HG02610 (cell line): Measurements from ENCODE around the gene MFRP.

Source experiments
- ATAC-seq: cut with Tn5 transposase; IDR thresholded peaks from one replicate; pipeline ENCODE4 v1.9.1; 2021; ENCODE audit warnings: mild to moderate bottlenecking, moderate library complexity; ENCODE audit not compliant: unreplicated experiment

MFRP gene

DNA sequence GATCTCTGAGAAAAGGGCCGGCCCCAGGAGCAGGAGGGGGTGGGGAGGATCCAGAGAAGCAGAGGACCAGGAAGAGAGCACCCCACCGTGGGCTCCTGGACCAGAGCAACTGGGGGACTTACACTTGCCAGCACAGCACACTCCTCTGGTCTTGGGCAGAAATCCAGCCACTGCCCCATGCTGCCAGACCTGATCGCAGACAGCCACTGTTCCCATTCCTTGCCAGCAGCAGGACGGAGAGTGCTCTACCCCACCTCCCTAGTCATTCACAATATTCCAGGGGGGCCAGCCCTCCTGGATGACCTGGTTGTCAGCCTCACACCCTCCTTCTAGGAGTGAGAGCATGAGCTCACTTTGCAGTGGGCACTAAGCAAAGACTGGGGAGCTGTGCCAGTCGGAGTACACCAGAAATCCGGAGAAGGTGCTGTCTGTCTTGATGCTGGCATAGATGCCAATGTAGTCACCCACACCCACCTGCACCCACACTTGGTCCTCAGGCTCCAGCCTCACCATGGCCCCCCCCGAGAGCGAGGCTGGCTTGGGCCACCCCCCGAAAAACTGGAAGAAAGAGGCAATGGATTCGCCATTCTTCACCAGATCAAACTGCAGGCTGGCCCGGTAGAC is 7.4 kb downstream of the MFRP start:
- ATAC-seq = no peak

DNA sequence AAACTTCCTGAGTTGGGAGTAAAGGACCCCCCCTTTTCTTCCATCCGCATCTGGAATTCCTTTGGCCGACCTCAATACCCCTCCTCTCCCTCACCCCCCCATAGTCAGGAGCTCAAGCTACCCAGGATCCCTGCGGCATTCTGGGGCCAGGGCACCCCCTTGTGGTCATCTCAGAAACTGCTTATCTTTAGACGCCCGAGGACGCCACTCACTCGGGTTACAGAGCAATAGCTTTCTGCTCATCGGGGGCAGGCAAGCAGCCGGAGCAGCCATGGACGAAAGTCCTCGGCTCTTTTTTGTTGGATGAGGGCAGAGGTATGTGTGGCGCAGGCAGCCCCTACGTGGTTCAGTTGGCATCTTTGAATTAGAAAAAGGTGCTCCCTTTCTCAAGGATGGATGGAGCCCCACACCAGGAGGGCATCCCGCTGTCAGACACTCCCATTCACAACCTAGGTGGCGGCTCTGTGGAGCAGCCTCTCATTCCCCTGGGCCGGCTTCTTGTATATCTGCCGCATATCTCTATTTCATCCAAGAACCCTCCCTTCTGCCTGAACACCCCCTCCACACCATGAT is 8.1 kb downstream of the MFRP start:
- ATAC-seq = no peak

DNA sequence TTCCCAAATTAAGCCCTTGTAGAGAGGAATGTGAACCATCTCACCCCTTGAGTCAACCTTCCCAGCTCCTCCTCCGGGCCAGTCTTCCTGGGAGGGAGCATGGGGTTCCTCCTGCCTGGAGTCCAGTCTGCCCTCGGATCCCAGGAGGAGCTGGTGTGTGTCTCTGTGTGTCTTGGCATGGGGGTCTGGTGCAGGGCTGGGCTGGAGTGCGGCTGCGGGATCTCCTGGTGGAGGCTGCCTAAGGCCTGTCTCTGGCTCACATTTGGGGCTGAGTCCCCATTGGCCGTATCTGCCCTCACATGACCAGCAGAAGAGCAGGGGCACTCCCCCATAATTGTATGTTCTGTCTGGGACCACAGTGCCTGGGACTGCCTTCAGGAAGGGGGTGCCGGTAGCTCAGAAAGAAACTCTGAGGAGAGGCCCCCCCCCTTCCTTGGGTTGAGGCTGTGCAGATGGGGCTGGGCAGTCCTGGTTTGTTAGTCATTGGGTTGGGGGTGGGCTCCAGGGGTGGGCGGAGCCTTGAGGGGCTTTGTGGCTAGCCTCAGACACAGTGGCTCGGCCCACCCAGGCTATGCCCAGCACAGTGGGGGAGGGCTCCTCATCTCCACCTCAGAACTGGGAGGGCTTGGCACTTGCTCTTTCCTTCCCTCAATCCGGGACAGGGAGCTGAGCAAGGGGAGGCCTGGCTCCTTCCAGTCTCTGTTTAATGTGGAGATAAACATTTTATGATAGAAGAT is 8.8 kb downstream of the MFRP start:
- no peak for ATAC-seq

DNA sequence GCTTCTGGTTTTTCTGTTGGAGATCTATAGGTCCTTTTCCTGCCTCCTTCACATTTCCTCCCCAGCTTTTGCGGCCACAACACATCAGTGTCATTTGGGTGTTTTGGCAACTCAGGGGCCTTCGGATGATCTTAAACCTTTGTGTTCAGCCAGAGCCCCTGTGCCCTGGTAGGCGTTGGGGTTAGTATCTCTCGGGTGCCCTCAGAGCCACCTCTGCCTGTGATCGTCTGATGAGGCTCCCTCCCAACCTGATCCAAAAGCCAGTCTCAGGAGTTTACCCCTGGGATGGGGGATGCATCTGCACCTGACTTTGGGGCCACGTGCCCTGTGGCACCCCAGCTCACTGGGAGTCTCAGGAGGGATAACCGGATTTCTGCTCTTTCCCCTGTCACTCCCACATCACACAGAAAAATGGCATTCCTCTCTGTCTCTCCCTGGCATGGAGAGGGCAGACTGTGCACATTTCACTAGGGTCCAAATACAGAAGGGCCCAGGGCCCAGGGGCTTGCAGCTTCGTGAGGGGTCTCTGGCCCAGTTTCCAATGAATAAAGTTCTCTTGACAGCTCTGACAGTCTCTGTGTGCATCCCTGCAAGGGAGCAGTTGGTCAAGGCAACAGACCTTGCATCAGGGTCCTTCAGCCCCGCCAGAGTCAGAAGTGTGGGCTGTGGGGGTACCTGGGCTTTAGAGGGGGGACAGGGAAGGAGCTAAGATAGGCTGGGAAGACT is 9.6 kb downstream of the MFRP start:
- no peak for ATAC-seq

DNA sequence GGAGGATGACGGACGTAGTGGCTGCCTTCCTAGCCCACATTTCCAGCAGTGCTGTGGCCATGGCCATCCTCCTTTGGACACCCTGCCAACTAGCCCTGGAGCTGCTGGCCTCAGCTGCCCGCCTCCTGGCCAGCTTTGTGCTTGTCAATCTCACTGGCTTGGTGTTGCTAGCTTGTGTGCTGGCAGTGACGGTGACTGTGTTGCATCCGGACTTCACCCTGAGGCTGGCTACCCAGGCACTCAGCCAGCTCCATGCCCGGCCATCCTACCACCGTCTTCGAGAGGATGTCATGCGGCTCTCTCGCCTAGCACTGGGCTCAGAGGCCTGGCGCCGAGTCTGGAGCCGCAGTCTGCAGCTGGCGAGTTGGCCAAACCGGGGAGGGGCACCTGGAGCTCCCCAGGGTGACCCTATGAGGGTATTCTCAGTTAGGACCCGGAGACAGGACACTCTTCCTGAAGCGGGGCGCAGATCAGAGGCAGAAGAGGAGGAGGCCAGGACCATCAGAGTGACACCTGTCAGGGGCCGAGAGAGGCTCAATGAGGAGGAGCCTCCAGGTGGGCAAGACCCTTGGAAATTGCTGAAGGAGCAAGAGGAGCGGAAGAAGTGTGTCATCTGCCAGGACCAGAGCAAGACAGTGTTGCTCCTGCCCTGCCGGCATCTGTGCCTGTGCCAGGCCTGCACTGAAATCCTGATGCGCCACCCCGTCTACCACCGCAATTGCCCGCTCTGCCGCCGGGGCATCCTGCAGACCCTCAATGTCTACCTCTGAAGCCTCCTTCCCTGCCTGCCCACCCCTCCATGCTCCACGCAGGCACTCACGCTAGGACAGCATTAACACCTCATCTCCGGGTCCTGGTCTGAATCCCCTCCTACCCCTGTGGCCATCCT is 10.6 kb downstream of the MFRP start:
- no peak for ATAC-seq

DNA sequence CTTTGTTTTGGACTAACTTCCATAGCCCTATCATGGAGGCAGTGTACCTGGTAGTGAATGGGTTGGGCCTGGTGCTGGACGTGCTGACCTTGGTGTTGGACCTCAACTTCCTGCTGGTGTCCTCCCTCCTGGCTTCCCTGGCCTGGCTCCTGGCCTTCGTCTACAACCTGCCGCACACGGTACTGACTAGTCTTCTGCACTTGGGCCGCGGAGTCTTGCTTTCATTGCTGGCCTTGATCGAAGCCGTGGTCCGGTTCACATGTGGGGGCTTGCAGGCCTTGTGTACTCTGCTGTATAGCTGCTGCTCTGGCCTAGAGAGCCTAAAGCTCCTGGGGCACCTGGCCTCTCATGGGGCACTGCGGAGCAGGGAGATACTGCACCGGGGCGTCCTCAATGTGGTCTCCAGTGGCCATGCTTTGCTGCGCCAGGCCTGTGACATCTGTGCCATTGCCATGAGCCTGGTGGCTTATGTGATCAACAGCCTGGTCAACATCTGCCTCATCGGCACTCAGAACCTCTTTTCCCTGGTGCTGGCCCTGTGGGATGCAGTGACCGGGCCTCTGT is 11.3 kb downstream of the MFRP start:
- ATAC-seq = no peak

DNA sequence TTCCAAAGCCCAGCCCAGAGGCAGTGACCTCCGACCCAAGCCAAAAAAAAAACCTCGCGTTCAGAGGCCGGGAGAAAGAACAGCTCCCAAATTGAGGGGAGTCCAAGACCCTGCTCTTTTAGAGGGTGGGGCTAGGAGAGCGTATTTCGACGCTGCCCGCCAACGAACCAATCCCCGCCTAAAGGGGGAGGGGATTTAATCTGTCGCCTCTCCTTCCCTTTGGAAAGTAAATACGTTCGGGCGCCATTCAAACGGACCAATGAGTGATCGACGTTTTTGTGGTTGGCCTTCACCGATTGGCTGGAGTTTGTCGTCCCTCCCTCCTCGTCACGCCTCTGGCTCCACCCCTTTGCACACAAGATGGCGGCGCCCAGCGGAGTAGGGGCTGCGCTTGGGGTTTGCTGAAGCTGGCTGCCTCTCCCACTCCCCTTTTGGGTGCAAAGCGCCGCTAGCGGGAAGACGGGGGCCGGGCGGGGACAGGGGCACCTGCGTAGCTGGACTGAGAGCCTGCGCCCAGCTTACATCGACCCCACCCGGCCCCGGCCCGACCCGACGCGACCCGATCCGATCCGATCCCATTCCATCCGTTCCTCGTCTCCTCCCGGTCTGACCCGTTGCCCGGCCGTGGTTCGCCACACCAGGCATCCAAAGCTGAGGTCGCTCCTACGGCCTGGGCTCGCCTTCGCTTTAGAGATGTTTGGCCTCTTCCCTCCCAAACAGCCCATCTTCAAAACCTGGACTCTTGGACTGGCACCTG is 12.2 kb downstream of the MFRP start, which contains the start of gene RNF26:
TSS of gene RNF26 (plus strand) at position 354 of the 757 bp plus-strand sequence. CDS start 596 bp downstream, outside the sequence.
- ATAC-seq = peak; percentile 94

DNA sequence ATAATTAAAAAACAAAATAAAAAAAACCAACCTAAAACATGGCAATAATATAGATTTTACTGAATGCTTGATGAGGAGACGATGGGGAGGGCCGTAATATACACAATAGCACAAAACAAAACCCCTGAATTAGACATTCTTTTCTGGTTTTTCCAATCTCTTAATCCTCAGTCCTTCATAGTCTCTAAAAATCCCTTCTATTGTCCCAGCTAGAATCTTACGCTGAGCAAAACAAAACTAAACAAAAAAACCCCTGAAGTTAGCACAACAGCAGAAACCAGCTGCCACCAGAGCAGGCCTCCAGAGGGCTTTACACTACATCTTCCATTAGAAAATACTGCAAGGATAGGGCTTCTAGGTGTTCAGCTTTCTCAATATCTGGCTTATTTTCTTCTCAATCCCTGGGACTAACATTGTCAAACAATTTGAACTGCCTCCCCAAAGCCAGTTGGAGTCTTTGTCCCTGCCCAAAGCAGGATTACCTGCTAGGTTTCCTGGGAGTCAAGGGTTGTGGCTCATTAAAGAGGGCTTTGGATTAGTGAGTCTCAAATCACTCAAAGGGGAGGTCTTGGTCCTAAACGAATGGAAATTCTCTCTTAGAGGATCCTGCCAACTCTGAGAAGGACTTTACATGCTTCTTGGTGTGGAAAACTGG is 14.3 kb downstream of the MFRP start:
- no peak for ATAC-seq

DNA sequence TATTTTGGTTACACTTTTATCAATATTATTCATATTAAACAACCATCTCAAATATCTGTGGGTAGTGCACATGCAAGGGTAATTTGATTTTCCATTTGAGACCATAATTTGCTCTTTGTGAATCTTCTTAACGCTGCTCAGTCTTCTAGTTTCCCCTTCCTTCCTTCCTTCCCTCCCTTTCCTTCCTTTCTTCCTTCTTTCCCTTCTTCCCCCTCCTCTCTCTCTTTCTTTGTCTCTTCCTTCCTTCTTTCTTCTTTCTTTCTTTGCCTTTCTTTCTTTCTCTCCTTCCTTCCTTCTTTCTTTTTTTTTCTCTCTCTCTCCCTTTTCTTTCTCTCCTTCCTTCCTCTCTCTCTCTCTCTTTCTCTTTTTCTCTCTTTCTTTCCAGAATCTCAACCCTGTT is 16.3 kb downstream of the MFRP start:
- ATAC-seq = no peak

DNA sequence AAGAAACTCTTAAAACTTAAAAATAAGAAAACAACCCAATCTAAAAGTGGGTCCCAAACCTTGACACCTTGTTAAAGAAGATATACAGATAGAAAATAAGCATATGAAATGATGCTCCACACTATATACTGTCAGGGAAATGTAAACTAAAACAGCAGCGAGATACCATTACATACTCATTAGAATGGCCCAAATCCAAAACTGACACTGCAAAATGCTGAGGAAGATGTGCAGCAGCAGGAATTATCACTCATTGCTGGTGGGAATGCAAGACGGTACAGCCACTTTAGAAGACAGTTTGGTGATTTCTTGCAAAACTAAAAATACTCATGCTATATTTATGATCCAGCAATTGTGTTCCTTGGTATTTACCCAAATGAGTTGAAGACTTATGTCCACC is 17.2 kb downstream of the MFRP start:
- ATAC-seq = no peak

DNA sequence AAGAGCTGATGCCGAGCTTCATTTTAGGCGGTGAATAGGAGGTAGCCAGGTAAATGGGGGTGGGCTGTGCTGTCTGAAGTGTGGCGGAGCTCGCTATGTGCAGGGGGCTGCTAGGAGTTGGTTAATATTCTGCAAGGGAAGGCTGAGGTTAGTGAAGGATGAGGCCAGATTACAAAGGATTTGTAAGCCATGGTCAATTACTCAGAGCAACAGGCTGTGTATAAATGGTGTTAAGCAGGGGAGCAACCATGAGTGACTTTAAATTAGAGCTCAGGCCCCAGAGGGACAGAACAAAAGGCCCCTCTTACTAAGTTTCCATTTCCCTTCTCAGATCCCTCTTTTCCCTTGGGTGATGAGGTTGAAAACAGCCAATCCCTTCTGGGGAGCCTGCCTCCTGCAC is 22.3 kb downstream of the MFRP start:
- ATAC-seq = no peak

DNA sequence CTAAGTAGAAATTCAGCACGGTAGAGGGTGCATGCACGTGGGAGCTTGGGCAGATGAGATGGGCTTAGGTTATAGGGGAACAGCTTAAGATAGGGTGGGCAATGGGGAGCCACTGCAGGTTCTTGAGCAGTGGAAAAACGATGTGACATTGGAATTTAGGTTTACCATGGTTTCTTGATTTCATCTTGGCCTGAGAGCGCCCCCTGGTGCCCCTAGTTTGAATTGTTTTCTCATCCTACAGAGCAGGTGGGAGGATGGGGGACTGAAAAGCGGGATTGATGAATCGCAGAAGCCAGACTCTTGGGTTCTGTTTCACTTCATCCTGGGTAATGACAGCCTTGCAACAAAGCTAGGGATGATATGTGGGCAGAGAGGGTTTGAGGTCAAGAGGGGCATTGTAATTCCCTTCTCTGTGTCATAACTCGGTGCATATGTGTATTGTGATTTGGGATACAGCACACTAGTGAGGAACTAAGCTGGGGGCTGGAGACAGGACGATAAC is 22.9 kb downstream of the MFRP start:
- ATAC-seq = no peak

DNA sequence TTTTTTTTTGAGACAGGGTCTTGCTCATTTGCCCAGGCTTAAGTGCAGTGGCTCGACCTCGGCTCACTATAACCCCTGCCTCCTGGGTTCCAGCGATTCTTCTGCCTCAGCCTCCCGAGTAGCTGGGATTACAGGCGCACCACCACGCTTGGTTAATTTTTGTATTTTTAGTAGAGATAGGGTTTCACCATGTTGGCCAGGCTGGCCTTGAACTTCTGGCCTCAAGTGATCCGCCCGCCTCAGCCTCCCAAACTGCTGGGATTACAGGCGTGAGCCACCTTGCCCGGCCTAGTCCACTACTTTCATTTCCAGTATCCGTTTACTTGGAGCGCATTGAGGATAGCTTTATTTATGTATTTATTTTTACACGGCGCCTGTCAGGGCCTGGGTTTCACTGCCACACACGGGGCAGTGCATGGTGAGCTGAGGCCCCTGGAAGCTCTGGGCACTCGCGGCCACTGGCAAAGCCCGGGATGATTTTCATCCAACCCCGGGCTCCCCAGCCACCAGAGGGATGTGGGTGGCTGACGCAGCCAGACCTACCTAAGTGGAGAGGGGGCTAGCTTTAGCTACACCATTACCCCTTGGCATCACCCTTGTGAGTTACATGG is 23.5 kb downstream of the MFRP start:
- no peak for ATAC-seq

DNA sequence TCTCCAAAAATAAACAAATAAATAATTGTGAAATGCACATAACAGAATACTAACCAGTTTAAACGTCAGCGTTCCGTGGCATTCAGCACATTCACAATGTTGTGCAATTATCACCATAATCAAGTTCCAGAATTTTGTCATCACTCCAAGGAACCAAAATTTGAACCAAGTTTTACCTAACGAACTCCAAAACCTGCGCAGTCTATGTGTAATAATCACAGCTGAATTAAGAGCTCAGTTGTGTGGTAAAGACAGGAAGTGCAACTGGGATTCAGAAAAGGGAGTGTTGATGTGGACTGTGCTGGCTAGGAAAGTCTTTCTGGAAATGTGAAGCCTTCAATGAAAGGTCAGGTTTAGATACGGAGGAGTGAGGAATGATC is 24.2 kb downstream of the MFRP start:
- ATAC-seq = no peak

DNA sequence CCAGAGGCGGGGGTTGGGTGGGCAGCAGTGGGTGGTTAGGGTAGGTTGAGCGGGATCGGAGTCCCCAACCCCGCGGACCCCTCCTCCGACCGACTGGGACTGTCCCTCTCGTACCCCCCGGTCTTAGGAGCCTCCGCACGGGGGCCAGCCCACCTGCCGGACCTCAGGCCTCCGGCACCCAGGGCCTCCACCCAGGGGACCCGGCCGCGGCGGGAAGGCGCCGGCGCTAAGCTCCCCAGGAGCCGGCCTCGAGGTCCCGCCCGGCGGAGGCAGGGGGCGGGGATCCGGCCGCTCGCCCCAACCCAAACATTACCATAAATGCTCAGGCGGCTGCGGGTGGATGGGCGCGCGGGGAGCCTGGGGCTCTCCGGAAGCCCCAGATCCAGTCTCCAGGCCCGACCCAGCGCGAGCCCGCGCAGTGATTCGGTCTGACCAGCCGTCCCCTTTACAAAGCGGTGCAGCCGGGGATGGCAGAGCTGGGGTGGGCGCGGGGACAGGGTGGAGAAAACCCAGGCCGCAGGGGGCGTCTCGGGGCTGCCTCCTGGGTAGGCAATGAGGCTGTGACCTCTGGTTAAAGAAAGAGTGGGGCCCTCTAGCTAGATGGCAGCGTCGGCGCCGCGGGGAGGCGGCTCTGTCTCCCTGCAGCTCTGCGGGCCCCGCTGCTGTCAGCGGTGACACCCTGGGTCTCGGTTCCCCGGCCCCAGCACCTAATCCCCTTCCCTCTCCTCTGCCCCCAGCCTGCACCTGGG is 25.6 kb downstream of the MFRP start:
- peak; percentile 34 for ATAC-seq

DNA sequence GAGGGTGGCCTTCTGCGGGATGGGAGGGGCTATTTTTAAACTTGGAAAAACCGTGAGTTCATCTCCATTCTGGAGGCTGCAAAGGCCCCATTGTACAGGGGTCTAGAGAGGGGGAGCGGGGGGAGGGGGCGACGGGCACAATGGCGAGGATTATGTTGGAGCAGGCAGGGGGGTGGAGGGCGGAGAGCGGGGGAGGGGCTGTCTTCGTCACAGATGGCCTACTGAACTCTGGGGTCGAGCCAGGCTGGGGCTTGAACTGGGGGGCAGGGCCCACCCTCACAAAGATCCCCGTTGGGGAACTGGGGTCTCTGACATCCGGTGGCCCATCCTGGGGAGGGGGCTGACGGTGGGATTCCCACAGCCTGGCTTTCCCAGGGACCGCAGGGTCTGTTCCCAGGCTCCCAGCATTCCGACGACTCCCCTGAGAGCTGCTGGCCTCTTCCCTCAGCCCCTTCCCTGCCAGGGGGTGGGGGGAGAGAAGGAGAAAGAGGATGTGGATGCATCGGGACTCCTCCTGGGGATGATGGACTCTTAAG is 26.2 kb downstream of the MFRP start:
- ATAC-seq = no peak

DNA sequence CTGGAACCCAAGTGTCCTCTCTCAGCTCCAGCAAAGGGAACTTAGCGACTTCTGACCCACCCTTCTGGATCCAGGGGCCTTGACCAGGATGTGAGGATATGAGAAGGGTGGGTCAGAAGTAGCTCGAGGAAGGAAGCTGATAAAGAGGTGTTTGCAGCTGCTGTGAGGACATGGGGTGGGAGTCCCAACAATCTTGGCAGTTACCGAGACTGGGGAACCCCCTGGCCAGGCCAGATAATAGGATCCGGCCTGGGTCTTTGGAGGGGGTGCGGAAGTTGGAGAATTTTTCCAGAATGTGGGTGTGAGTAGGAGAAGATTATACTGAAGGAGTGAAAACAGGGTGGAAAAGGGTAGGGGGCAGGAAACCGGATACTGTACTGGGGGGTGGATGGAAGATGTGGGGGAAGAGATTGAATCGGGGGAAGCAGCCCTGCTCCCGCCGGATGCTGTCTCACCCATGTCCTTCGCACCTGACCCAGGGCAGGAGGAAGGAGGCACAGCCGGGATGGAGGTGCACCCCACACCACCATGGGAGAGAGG is 26.7 kb downstream of the MFRP start:
- no peak for ATAC-seq
